ENCODE data around the gene RPL14. TPM values are rescaled to one million over a fixed set of nuclear protein-coding genes. Genes with fewer than 3 reads are reported as not detected.

The RPL14 gene
- total RNA-seq, 2 experiments from 2014 or later: 943 to 2,858 TPM

DNA sequence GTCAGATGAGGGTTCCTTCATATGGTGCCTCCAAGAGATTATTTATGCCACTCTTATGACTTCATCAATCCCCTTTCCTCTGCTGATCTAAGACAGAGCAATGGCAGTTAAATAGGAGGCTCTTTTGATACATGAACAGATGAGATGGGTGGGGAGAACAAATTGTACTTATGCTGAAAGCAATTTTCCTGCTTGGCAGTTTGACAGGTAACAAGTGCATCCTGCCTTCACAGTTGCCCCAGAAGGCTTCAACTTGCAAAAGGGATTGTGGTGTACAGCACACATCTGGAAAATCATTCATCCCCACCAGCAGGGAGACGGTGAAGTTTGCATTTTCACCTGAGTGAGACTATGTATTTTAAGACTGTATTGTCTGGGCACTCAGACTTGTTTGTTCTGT lies 42.9 kb upstream of the RPL14 start:
- no TSS peak for BruUV-seq (replicated peaks)
- no peaks in the 10 kb centered on the region for H3K9me2 ChIP-seq (ENCODE audit: insufficient read depth, low read length)
- DNase-seq (ENCODE audit: low spot score): no peak
- H3K27ac ChIP-seq (ENCODE audit: low read depth, low read length, poor library complexity, severe bottlenecking): no peak overlapping the region
- H4K20me1 ChIP-seq (ENCODE audit: insufficient read depth, low read length): no peaks in the 10 kb centered on the region
- H2AFZ ChIP-seq (ENCODE audit: low read length): no peak overlapping the region
- no peaks in the 10 kb centered on the region for H3K36me3 ChIP-seq (ENCODE audit: insufficient read depth, low read length)
- H3K4me1 ChIP-seq (ENCODE audit: insufficient read depth, low read length, poor library complexity, severe bottlenecking): no peaks in the 10 kb centered on the region
- H3K79me2 ChIP-seq (ENCODE audit: insufficient read depth, low read depth, low read length): no peaks in the 10 kb centered on the region
- H3K4me3 ChIP-seq (ENCODE audit: low read depth, low read length, poor library complexity, severe bottlenecking): no peak overlapping the region
- TF ChIP-seq EZH2phosphoT487 (IDR thresholded peaks at IDR 0.05; ENCODE audit: borderline replicate concordance, low read depth, low read length): no peak
- TF ChIP-seq, protein P1, sequence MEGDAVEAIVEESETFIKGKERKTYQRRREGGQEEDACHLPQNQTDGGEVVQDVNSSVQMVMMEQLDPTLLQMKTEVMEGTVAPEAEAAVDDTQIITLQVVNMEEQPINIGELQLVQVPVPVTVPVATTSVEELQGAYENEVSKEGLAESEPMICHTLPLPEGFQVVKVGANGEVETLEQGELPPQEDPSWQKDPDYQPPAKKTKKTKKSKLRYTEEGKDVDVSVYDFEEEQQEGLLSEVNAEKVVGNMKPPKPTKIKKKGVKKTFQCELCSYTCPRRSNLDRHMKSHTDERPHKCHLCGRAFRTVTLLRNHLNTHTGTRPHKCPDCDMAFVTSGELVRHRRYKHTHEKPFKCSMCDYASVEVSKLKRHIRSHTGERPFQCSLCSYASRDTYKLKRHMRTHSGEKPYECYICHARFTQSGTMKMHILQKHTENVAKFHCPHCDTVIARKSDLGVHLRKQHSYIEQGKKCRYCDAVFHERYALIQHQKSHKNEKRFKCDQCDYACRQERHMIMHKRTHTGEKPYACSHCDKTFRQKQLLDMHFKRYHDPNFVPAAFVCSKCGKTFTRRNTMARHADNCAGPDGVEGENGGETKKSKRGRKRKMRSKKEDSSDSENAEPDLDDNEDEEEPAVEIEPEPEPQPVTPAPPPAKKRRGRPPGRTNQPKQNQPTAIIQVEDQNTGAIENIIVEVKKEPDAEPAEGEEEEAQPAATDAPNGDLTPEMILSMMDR (conservative IDR thresholded peaks at IDR 0.05; ENCODE audit: low read length): no peak
- ChIA-PET CTCF (ENCODE audit: unreplicated experiment) (no interaction called here), POLR2A (interaction anchor here (0.8 kb wide), 1 partner anchor 21 kb away, joined by 3 read pairs; no protein-coding TSS in a partner anchor)
- intact Hi-C loops (cut with micrococcal nuclease; ENCODE audit: unreplicated experiment): no loop called here
- no peaks in the 10 kb centered on the region for H3K9me3 ChIP-seq (ENCODE audit: low read length)
- no peak overlapping the region for H3K4me2 ChIP-seq (ENCODE audit: low read length)

DNA sequence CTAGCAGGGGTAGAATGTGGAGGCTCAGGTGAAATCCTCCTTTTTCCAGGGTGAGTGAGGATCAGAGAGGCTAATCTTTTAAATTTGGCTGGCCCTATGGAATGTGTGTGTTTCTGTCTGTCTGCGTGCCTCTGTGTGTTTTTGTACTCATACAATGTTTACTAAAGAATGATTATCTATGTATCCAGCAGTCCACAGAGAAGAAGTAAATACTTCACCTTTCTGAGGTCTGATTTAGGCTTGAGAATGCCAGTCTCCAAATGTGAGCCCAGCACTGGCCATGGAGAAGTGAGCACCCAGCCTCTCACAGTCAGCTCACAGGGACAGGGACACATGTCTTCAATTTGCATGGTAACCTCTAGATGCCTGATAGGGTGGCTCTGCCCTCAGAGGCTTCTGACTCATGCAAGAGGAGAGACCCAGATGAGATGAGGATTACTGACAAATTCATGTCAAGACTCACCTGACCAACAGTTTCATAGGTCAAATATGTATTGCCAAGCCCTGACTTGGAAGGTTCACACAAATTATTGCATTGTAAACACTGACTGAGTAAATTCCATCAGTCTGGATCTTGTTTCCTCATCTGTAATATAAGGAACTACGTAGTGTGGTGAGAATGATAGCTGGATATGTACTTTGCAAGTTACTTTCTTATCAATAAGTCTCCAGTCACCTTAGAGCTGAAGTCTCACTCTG lies 39.1 kb upstream of the RPL14 start:
- H3K36me3 ChIP-seq (ENCODE audit: insufficient read depth, low read length): no peaks in the 10 kb centered on the region
- H3K79me2 ChIP-seq (ENCODE audit: insufficient read depth, low read depth, low read length): no peaks in the 10 kb centered on the region
- no peak overlapping the region for H3K4me2 ChIP-seq (ENCODE audit: low read length)
- H3K9me2 ChIP-seq (ENCODE audit: insufficient read depth, low read length): no peaks in the 10 kb centered on the region
- H3K9me3 ChIP-seq (ENCODE audit: low read length): no peaks in the 10 kb centered on the region
- no peak overlapping the region for H3K27ac ChIP-seq (ENCODE audit: low read depth, low read length, poor library complexity, severe bottlenecking)
- H4K20me1 ChIP-seq (ENCODE audit: insufficient read depth, low read length): no peaks in the 10 kb centered on the region
- POLR2A ChIA-PET: interaction anchor here (0.6 kb wide), 1 partner anchor 1274 kb away, joined by 3 read pairs; no protein-coding TSS in a partner anchor
- BruUV-seq (replicated peaks): no TSS peak
- H3K4me3 ChIP-seq (ENCODE audit: low read depth, low read length, poor library complexity, severe bottlenecking): no peak overlapping the region
- intact Hi-C loops (cut with micrococcal nuclease; ENCODE audit: unreplicated experiment): no loop called here
- H3K4me1 ChIP-seq (ENCODE audit: insufficient read depth, low read length, poor library complexity, severe bottlenecking): no peaks in the 10 kb centered on the region
- no peak overlapping the region for H2AFZ ChIP-seq (ENCODE audit: low read length)
- no peak for DNase-seq (ENCODE audit: low spot score)
- CTCF ChIA-PET (ENCODE audit: unreplicated experiment): no interaction called here
- no peak for TF ChIP-seq EZH2phosphoT487 (IDR thresholded peaks at IDR 0.05; ENCODE audit: borderline replicate concordance, low read depth, low read length)
- TF ChIP-seq, protein P1 (conservative IDR thresholded peaks at IDR 0.05; ENCODE audit: low read length): no peak

DNA sequence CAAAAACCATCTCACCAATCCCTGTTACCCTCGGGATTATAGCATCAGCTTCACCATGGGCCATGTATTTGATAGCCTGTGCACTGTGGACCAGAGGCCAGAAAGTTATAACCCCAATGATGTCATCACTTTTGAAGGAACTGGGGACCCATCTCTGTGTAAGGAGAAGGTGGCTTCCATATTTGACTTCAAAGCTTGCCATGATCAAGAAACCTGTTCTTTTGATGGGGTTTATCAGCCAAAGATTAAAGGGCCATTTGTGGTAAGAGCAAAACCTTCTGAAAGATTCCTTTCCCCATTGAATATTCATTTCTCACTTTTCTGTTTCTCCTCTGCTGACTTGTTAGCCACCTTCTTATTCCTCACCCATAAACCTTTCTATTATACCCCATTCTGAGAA lies 34.3 kb upstream of the RPL14 start:
- TF ChIP-seq, protein P1 (conservative IDR thresholded peaks at IDR 0.05; ENCODE audit: low read length): no peak
- TF ChIP-seq EZH2phosphoT487 (IDR thresholded peaks at IDR 0.05; ENCODE audit: borderline replicate concordance, low read depth, low read length): no peak
- H3K4me3 ChIP-seq (ENCODE audit: low read depth, low read length, poor library complexity, severe bottlenecking): no peak overlapping the region
- no peak overlapping the region for H3K4me2 ChIP-seq (ENCODE audit: low read length)
- H2AFZ ChIP-seq (ENCODE audit: low read length): no peak overlapping the region
- intact Hi-C loops (cut with micrococcal nuclease; ENCODE audit: unreplicated experiment): no loop called here
- no peak for DNase-seq (ENCODE audit: low spot score)
- no peak overlapping the region for H3K27ac ChIP-seq (ENCODE audit: low read depth, low read length, poor library complexity, severe bottlenecking)
- H3K36me3 ChIP-seq (ENCODE audit: insufficient read depth, low read length): no peaks in the 10 kb centered on the region
- no peaks in the 10 kb centered on the region for H3K9me3 ChIP-seq (ENCODE audit: low read length)
- no peaks in the 10 kb centered on the region for H3K79me2 ChIP-seq (ENCODE audit: insufficient read depth, low read depth, low read length)
- no peaks in the 10 kb centered on the region for H4K20me1 ChIP-seq (ENCODE audit: insufficient read depth, low read length)
- ChIA-PET CTCF (ENCODE audit: unreplicated experiment) (no interaction called here), POLR2A (no interaction called here)
- no peaks in the 10 kb centered on the region for H3K9me2 ChIP-seq (ENCODE audit: insufficient read depth, low read length)
- H3K4me1 ChIP-seq (ENCODE audit: insufficient read depth, low read length, poor library complexity, severe bottlenecking): no peaks in the 10 kb centered on the region
- BruUV-seq (replicated peaks): no TSS peak

Measured in OCI-LY7 (cell line).